ENCODE measurements around the gene TMPRSS9.
A peak's percentile ranks its signal among the peaks of the same experiment; 100 is the strongest.

Gene TMPRSS9

DNA sequence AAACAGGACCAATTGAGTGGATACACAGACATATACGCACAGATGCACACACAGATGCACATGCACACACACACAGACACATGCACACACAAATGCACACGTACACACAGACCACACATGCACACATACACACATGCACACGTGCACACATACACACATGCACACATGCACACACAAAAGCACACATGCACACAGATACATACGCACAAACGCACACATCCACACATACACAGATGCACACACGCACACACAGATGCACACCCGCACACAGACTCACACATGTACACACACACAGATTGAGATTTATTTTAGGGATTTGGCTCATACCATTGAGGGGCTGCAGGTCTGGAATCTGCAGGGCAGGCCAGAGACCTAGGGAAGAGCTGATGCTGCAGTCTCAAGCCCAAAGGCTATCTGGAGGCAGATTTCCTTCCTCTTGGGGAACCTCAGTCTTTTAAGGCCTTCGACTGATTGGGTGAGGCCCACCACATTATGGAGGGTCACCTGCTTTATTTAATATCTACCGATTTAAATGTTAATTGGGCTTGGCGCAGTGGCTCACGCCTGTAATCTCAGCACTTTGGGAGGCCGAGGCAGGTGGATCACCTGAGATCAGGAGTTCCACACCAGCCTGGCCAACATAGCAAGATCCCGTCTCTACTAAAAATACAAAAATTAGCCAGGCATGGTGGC lies 22.6 kb downstream of the TMPRSS9 start:
- Histone ChIP-seq H3K9ac (no peak overlapping the region), H3K4me2 (ENCODE audit: low read length) (no peak overlapping the region), H3K4me1 (peaks cover 8% of the 10 kb centered on the region), H3K9me3 (ENCODE audit: control insufficient read depth, low read length) (no peaks in the 10 kb centered on the region), H2AFZ (no peak overlapping the region), H3K79me2 (no peaks in the 10 kb centered on the region), H3K27me3 (ENCODE audit: control insufficient read depth, insufficient read depth, low read length) (no peaks in the 10 kb centered on the region), H3K4me3 (ENCODE audit: low read depth, low read length) (no peak overlapping the region), H3K36me3 (ENCODE audit: control insufficient read depth, insufficient read depth, low read length) (no peaks in the 10 kb centered on the region), H3K27ac (no peak overlapping the region)
- TF ChIP-seq, protein P1, sequence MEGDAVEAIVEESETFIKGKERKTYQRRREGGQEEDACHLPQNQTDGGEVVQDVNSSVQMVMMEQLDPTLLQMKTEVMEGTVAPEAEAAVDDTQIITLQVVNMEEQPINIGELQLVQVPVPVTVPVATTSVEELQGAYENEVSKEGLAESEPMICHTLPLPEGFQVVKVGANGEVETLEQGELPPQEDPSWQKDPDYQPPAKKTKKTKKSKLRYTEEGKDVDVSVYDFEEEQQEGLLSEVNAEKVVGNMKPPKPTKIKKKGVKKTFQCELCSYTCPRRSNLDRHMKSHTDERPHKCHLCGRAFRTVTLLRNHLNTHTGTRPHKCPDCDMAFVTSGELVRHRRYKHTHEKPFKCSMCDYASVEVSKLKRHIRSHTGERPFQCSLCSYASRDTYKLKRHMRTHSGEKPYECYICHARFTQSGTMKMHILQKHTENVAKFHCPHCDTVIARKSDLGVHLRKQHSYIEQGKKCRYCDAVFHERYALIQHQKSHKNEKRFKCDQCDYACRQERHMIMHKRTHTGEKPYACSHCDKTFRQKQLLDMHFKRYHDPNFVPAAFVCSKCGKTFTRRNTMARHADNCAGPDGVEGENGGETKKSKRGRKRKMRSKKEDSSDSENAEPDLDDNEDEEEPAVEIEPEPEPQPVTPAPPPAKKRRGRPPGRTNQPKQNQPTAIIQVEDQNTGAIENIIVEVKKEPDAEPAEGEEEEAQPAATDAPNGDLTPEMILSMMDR (IDR thresholded peaks at IDR 0.05): no peak

DNA sequence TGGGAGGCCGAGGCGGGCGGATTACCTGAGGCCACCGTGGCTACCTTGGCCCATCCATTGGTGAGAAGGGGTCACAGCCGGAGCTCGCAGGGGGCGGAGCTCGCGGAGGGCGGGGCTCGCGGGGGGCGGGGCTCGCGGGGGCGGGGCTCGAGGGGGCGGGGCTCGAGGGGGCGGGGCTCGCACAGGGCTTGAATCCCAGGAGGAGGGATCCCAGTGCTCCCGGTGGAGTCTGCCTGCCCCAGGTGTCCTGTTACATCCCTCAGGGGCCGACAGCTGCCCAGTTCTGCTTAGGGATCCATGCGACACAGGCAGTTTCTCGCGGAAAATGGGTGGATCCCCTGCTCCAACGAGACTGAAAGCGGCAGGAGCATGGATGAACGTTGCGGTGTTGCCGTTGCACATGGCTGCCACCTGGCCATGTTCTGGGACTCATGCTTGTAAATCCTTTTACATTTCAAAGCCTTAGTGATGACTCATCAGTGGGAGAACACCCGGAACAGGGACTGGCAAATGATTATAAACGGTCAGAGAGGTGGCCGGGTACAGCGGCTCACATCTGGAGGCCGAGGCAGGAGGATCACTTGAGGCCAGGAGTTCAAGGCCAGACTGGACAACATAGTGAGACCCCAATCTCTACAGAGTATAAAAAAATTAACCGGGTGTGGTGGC lies 25.1 kb downstream of the TMPRSS9 start:
- H3K27me3 ChIP-seq (ENCODE audit: control insufficient read depth, insufficient read depth, low read length): no peaks in the 10 kb centered on the region
- no peaks in the 10 kb centered on the region for H3K9me3 ChIP-seq (ENCODE audit: control insufficient read depth, low read length)
- no peak overlapping the region for H3K9ac ChIP-seq
- H2AFZ ChIP-seq: peak overlapping the region; percentile 53
- no peak overlapping the region for H3K27ac ChIP-seq
- H3K36me3 ChIP-seq (ENCODE audit: control insufficient read depth, insufficient read depth, low read length): no peaks in the 10 kb centered on the region
- H3K4me1 ChIP-seq: peaks cover 8% of the 10 kb centered on the region
- TF ChIP-seq, protein P1 (IDR thresholded peaks at IDR 0.05): no peak
- peak overlapping the region; percentile 51 for H3K4me2 ChIP-seq (ENCODE audit: low read length)
- no peak overlapping the region for H3K4me3 ChIP-seq (ENCODE audit: low read depth, low read length)
- H3K79me2 ChIP-seq: no peaks in the 10 kb centered on the region

DNA sequence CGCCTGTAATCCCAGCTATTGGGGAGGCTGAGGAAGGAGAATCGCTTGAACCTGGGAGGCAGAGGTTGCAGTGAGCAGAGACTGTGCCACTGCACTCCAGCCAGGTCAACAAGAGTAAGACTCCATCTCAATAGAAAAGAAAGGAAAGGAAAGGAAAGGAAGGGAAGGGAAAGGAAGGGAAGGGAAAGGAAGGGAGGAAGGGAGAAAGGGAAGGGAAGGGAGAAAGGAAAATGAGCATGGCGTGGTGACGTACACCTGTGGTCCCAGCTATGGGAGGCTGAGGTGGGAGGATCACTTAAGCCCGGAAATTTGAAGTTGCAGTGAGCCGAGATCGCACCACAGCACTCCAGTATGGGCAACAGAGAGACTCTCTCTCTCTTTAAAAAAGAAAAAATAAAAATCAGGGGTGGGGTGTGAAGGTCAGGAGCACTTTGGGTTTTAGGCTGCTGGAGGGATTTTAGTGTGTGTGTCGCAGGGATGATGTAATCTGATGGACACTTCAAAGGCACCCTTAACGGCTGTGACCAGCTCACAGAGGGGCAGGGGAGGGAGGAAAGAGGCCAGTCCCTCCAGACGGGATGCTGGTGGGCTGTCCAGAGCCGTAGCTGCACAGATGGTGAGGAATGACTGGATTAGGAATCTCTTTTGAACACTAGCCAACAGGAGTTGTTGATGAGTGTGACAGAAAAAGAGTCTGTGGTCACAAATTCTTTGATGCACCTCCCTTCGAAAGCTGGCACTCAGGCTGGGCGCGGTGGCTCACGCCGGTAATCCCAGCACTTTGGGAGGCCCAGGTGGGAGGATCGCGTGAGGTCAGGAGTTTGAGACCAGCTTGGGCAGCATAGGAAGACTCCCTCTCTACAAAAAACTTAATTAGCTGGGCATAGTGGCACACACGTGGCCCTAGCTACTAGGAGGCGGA lies 27.6 kb downstream of the TMPRSS9 start:
- Histone ChIP-seq H3K27me3 (ENCODE audit: control insufficient read depth, insufficient read depth, low read length) (no peaks in the 10 kb centered on the region), H3K4me2 (ENCODE audit: low read length) (no peak overlapping the region), H3K9me3 (ENCODE audit: control insufficient read depth, low read length) (no peaks in the 10 kb centered on the region), H3K4me3 (ENCODE audit: low read depth, low read length) (no peak overlapping the region), H3K9ac (no peak overlapping the region), H2AFZ (no peak overlapping the region), H3K79me2 (no peaks in the 10 kb centered on the region), H3K27ac (no peak overlapping the region), H3K36me3 (ENCODE audit: control insufficient read depth, insufficient read depth, low read length) (no peaks in the 10 kb centered on the region), H3K4me1 (no peaks in the 10 kb centered on the region)
- TF ChIP-seq, protein P1 (IDR thresholded peaks at IDR 0.05): no peak

DNA sequence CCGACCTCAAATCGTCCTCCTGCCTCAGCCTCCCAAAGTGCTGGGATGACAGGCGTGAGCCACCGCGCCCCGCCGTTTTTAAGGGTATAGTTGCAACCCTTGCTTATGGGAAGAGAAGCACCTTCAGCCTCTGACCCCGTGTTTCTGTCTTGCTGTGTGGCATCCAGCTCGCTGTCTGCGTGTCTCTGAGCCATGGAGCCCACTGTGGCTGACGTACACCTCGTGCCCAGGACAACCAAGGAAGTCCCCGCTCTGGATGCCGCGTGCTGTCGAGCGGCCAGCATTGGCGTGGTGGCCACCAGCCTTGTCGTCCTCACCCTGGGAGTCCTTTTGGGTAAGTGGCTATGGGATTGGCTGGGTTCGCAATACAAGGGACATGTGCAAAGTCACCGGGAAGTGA lies 29.5 kb downstream of the TMPRSS9 start:
- Histone ChIP-seq H3K4me1 (no peaks in the 10 kb centered on the region), H3K9me3 (ENCODE audit: control insufficient read depth, low read length) (no peaks in the 10 kb centered on the region), H3K9ac (no peak overlapping the region), H3K79me2 (no peaks in the 10 kb centered on the region), H3K27ac (no peak overlapping the region), H2AFZ (no peak overlapping the region), H3K36me3 (ENCODE audit: control insufficient read depth, insufficient read depth, low read length) (no peaks in the 10 kb centered on the region), H3K4me3 (ENCODE audit: low read depth, low read length) (no peak overlapping the region), H3K27me3 (ENCODE audit: control insufficient read depth, insufficient read depth, low read length) (no peaks in the 10 kb centered on the region), H3K4me2 (ENCODE audit: low read length) (no peak overlapping the region)
- TF ChIP-seq, protein P1 (IDR thresholded peaks at IDR 0.05): no peak
